Measurements from ENCODE around the gene MFN1. TPM values are rescaled to one million over a fixed set of nuclear protein-coding genes. Genes with fewer than 3 reads are reported as not detected.

The MFN1 gene
- total RNA-seq, 1 donor from 2014 or later: 56.9 TPM

- no peak overlapping the region for H3K4me3 Mint-ChIP-seq (ENCODE audit: unreplicated experiment)
- DNase-seq (ENCODE audit: extremely low spot score, unreplicated experiment): no peak
- no peaks in the 10 kb centered on the region for H3K9me3 Mint-ChIP-seq (ENCODE audit: unreplicated experiment)
- peaks cover 40% of the 10 kb centered on the region for H3K36me3 Mint-ChIP-seq (ENCODE audit: unreplicated experiment)
- H3K27me3 Mint-ChIP-seq (ENCODE audit: unreplicated experiment): no peaks in the 10 kb centered on the region
- H3K4me1 Mint-ChIP-seq (ENCODE audit: unreplicated experiment): peaks cover 6% of the 10 kb centered on the region
- TF ChIP-seq, protein P1, sequence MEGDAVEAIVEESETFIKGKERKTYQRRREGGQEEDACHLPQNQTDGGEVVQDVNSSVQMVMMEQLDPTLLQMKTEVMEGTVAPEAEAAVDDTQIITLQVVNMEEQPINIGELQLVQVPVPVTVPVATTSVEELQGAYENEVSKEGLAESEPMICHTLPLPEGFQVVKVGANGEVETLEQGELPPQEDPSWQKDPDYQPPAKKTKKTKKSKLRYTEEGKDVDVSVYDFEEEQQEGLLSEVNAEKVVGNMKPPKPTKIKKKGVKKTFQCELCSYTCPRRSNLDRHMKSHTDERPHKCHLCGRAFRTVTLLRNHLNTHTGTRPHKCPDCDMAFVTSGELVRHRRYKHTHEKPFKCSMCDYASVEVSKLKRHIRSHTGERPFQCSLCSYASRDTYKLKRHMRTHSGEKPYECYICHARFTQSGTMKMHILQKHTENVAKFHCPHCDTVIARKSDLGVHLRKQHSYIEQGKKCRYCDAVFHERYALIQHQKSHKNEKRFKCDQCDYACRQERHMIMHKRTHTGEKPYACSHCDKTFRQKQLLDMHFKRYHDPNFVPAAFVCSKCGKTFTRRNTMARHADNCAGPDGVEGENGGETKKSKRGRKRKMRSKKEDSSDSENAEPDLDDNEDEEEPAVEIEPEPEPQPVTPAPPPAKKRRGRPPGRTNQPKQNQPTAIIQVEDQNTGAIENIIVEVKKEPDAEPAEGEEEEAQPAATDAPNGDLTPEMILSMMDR (IDR thresholded peaks at IDR 0.05): no peak
- no peak overlapping the region for H3K27ac Mint-ChIP-seq (ENCODE audit: unreplicated experiment)
Measured at GRCh38 chr3:179414804-179415203, 67.3 kb downstream of the MFN1 start.

DNA sequence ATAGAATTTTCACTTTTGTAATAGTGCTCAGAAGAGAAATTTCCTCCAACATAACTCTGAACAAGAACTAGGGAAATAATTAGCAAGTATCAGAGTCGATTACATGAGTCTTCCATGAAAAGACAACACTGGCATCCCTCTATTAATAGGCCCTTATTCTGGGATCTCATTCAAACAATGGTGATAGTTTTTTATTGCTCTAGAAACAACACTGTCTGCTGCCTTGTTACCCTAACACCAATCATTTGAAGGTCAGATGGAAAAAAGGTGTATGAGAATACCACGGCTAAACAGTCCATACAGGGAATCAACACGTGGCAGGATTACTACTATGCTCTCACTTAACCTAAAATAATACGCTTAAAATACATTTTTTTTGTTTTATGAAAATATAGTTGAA is 67.9 kb downstream of the MFN1 start:
- peaks cover 6% of the 10 kb centered on the region for H3K4me1 Mint-ChIP-seq (ENCODE audit: unreplicated experiment)
- TF ChIP-seq, protein P1 (IDR thresholded peaks at IDR 0.05): no peak
- no peaks in the 10 kb centered on the region for H3K9me3 Mint-ChIP-seq (ENCODE audit: unreplicated experiment)
- DNase-seq (ENCODE audit: extremely low spot score, unreplicated experiment): no peak
- peaks cover 37% of the 10 kb centered on the region for H3K36me3 Mint-ChIP-seq (ENCODE audit: unreplicated experiment)
- peak overlapping the region; percentile 34 for H3K27ac Mint-ChIP-seq (ENCODE audit: unreplicated experiment)
- no peaks in the 10 kb centered on the region for H3K27me3 Mint-ChIP-seq (ENCODE audit: unreplicated experiment)
- H3K4me3 Mint-ChIP-seq (ENCODE audit: unreplicated experiment): no peak overlapping the region

GRCh38 chr3:179416681-179417080 is 69.2 kb downstream of the MFN1 start:
- TF ChIP-seq, protein P1 (IDR thresholded peaks at IDR 0.05): no peak
- Mint-ChIP-seq H3K4me1 (ENCODE audit: unreplicated experiment) (peaks cover 8% of the 10 kb centered on the region), H3K27me3 (ENCODE audit: unreplicated experiment) (no peaks in the 10 kb centered on the region), H3K9me3 (ENCODE audit: unreplicated experiment) (no peaks in the 10 kb centered on the region), H3K4me3 (ENCODE audit: unreplicated experiment) (no peak overlapping the region), H3K36me3 (ENCODE audit: unreplicated experiment) (peaks cover 42% of the 10 kb centered on the region), H3K27ac (ENCODE audit: unreplicated experiment) (peak overlapping the region; percentile 48)
- no peak for DNase-seq (ENCODE audit: extremely low spot score, unreplicated experiment)

- H3K27ac Mint-ChIP-seq (ENCODE audit: unreplicated experiment): no peak overlapping the region
- peaks cover 8% of the 10 kb centered on the region for H3K4me1 Mint-ChIP-seq (ENCODE audit: unreplicated experiment)
- TF ChIP-seq, protein P1 (IDR thresholded peaks at IDR 0.05): no peak
- H3K9me3 Mint-ChIP-seq (ENCODE audit: unreplicated experiment): no peaks in the 10 kb centered on the region
- no peaks in the 10 kb centered on the region for H3K27me3 Mint-ChIP-seq (ENCODE audit: unreplicated experiment)
- DNase-seq (ENCODE audit: extremely low spot score, unreplicated experiment): no peak
- H3K36me3 Mint-ChIP-seq (ENCODE audit: unreplicated experiment): peaks cover 37% of the 10 kb centered on the region
- no peak overlapping the region for H3K4me3 Mint-ChIP-seq (ENCODE audit: unreplicated experiment)
Measured at GRCh38 chr3:179418610-179419009, 71.1 kb downstream of the MFN1 start.

GRCh38 chr3:179421500-179421899 is 74.0 kb downstream of the MFN1 start:
- H3K27me3 Mint-ChIP-seq (ENCODE audit: unreplicated experiment): no peaks in the 10 kb centered on the region
- peaks cover 8% of the 10 kb centered on the region for H3K4me1 Mint-ChIP-seq (ENCODE audit: unreplicated experiment)
- no peaks in the 10 kb centered on the region for H3K9me3 Mint-ChIP-seq (ENCODE audit: unreplicated experiment)
- no peak overlapping the region for H3K4me3 Mint-ChIP-seq (ENCODE audit: unreplicated experiment)
- peak overlapping the region; percentile 53 for H3K27ac Mint-ChIP-seq (ENCODE audit: unreplicated experiment)
- no peak for DNase-seq (ENCODE audit: extremely low spot score, unreplicated experiment)
- TF ChIP-seq, protein P1 (IDR thresholded peaks at IDR 0.05): peak; percentile 69
- H3K36me3 Mint-ChIP-seq (ENCODE audit: unreplicated experiment): peaks cover 48% of the 10 kb centered on the region
